Activated CD4-positive, alpha-beta memory T cell treated with anti-CD3 and anti-CD28 coated beads for 36 hours (primary cell): ENCODE results near the gene NEDD4L. TPM values are rescaled to one million over a fixed set of nuclear protein-coding genes. Genes with fewer than 3 reads are reported as not detected.

Source experiments
- CTCF ChIA-PET: fragments of 350-600 bp; sonication (Branson Sonifier 250); formaldehyde crosslinking; loops from one replicate; lab custom pipeline; 2021; ENCODE audit warnings: antibody characterized with exemption, inconsistent platforms; lab: Charles Lee
- POLR2A ChIA-PET: fragments of 350-600 bp; sonication (Branson Sonifier 250); formaldehyde crosslinking; loops from one replicate; lab custom pipeline; 2021; ENCODE audit warnings: antibody characterized with exemption; lab: Charles Lee
- DNase-seq: peaks from one replicate; pipeline ENCODE4 v3.0.0-alpha.2; 2020
- H3K27ac Mint-ChIP-seq: one replicate; pipeline ENCODE4 v1.8.0; 2021; ENCODE audit warnings: mixed read lengths
- H3K27me3 Mint-ChIP-seq: one replicate; pipeline ENCODE4 v1.8.0; 2021; ENCODE audit warnings: mixed read lengths
- H3K36me3 Mint-ChIP-seq: one replicate; pipeline ENCODE4 v1.8.0; 2021; ENCODE audit warnings: mixed read lengths
- H3K4me1 Mint-ChIP-seq: one replicate; pipeline ENCODE4 v1.8.0; 2021; ENCODE audit warnings: low read depth, mixed read lengths
- H3K4me3 Mint-ChIP-seq: one replicate; pipeline ENCODE4 v1.8.0; 2021; ENCODE audit warnings: mild to moderate bottlenecking, mixed read lengths
- H3K9me3 Mint-ChIP-seq: one replicate; pipeline ENCODE4 v1.8.0; 2021; ENCODE audit warnings: mixed read lengths
- intact Hi-C: fragments of 100-400 bp; cut with micrococcal nuclease; formaldehyde crosslinking; loops from one replicate; pipeline ENCODE4 v1.15.1; 2023
- total RNA-seq, 2 experiments: library from RNA; stranded (reverse); gene quantifications; one replicate each; pipeline ENCODE4 v1.2.3, GENCODE V29; 2021

Gene NEDD4L
- total RNA-seq, 2 experiments from 2014 or later = 3.4 to 3.8 TPM

- Mint-ChIP-seq H3K4me3 (no peak overlapping the region), H3K36me3 (no peaks in the 10 kb centered on the region), H3K9me3 (no peaks in the 10 kb centered on the region), H3K27ac (no peak overlapping the region), H3K4me1 (peaks cover 12% of the 10 kb centered on the region), H3K27me3 (peaks cover 3% of the 10 kb centered on the region)
- ChIA-PET POLR2A (no interaction called here), CTCF (no interaction called here)
- intact Hi-C loops = no loop called here
- no peak for DNase-seq
Observed at GRCh38 chr18:58213440-58213839, 169.4 kb downstream of the NEDD4L start.

DNA sequence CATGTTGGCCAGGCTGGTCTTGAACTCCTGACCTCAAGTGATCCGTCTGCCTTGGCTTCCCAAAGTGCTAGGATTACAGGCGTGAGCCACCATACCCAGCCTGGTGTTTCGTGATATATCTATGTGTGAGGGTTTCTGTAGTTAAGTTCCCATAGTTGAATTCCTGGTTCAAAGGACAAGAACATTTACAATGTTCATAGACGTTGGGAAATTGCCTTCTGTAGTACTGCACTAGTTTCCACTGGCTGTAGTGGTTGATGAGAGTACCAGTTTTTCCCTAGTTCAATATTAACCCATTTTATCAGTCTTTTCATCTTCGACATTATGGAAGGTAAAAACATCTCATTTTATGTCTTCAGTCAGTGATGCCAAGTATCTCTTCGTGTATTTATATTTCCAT lies 171.0 kb downstream of the NEDD4L start:
- Mint-ChIP-seq H3K27ac (no peak overlapping the region), H3K36me3 (no peaks in the 10 kb centered on the region), H3K4me3 (no peak overlapping the region), H3K4me1 (peaks cover 12% of the 10 kb centered on the region), H3K9me3 (no peaks in the 10 kb centered on the region), H3K27me3 (peaks cover 8% of the 10 kb centered on the region)
- ChIA-PET POLR2A (no interaction called here), CTCF (no interaction called here)
- no peak for DNase-seq
- intact Hi-C loops = no loop called here

GRCh38 chr18:58216071-58216481 lies 172.1 kb downstream of the NEDD4L start:
- Mint-ChIP-seq H3K27ac (no peak overlapping the region), H3K27me3 (peaks cover 11% of the 10 kb centered on the region), H3K36me3 (no peaks in the 10 kb centered on the region), H3K4me3 (no peak overlapping the region), H3K9me3 (no peaks in the 10 kb centered on the region), H3K4me1 (peaks cover 12% of the 10 kb centered on the region)
- POLR2A ChIA-PET = no interaction called here
- intact Hi-C loops = no loop called here
- DNase-seq = no peak
- CTCF ChIA-PET = interaction anchor here (1.8 kb wide), 1 partner anchor 35 kb away, joined by 5 read pairs; no protein-coding TSS in a partner anchor

- ChIA-PET POLR2A (no interaction called here), CTCF (interaction anchor here (1.8 kb wide), 1 partner anchor 36 kb away, joined by 5 read pairs; no protein-coding TSS in a partner anchor)
- Mint-ChIP-seq H3K36me3 (no peaks in the 10 kb centered on the region), H3K9me3 (no peaks in the 10 kb centered on the region), H3K27me3 (peaks cover 10% of the 10 kb centered on the region), H3K27ac (no peak overlapping the region), H3K4me1 (peaks cover 12% of the 10 kb centered on the region), H3K4me3 (no peak overlapping the region)
- intact Hi-C loops = no loop called here
- DNase-seq = no peak
Observed at GRCh38 chr18:58217052-58217451, 173.0 kb downstream of the NEDD4L start.

GRCh38 chr18:58218117-58218516 lies 174.1 kb downstream of the NEDD4L start:
- CTCF ChIA-PET = no interaction called here
- Mint-ChIP-seq H3K27ac (no peak overlapping the region), H3K9me3 (no peaks in the 10 kb centered on the region), H3K4me1 (peaks cover 12% of the 10 kb centered on the region), H3K36me3 (no peaks in the 10 kb centered on the region), H3K4me3 (no peak overlapping the region), H3K27me3 (peaks cover 8% of the 10 kb centered on the region)
- DNase-seq = no peak
- POLR2A ChIA-PET = no interaction called here
- intact Hi-C loops = no loop called here

- ChIA-PET POLR2A (no interaction called here), CTCF (no interaction called here)
Observed at GRCh38 chr18:58221060-58221725, 177.2 kb downstream of the NEDD4L start.

DNA sequence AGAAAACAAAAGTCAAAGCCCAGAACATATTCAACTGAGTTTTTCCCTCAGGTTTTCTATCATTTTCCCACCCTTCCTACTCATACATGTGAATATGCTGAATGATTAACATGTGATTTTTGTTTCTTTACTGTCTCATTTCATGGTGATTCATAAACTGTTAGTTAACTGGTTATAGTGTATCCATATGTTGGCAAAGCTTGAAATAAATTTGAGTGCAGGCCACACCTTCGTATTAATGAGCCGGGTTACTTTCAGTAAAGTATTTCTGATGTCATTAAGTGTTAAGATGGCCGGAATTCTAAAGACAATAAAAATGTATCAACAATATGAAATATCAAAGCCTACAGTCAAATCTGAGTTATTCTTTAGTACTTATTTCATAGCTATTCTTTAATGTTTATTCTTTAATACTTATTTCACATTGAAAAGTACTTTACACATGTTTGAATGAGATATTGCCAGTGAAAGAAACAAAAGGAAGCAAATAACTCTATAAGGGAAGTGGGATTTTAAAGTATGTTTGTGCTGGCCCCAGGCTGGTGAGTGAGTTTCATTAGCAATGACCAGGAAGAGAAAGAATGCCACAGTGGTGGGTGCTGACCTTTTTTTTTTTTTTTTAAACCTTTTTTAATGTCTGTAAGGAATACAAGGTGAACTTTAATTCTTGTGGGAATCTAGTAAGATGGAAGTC lies 178.6 kb downstream of the NEDD4L start:
- Mint-ChIP-seq H3K9me3 (no peaks in the 10 kb centered on the region), H3K36me3 (no peaks in the 10 kb centered on the region), H3K4me3 (no peak overlapping the region), H3K27ac (no peak overlapping the region), H3K27me3 (peaks cover 8% of the 10 kb centered on the region), H3K4me1 (peaks cover 9% of the 10 kb centered on the region)
- ChIA-PET CTCF (no interaction called here), POLR2A (no interaction called here)
- DNase-seq = no peak
- intact Hi-C loops = no loop called here

More at GRCh38 chr18:58221060-58221725, 177.2 kb downstream of the NEDD4L start:
- H3K27ac Mint-ChIP-seq = no peak overlapping the region
- no peaks in the 10 kb centered on the region for H3K9me3 Mint-ChIP-seq
- peaks cover 8% of the 10 kb centered on the region for H3K27me3 Mint-ChIP-seq
- H3K36me3 Mint-ChIP-seq = no peaks in the 10 kb centered on the region
- intact Hi-C loops = no loop called here
- H3K4me1 Mint-ChIP-seq = peaks cover 9% of the 10 kb centered on the region
- no peak for DNase-seq
- H3K4me3 Mint-ChIP-seq = no peak overlapping the region

GRCh38 chr18:58223717-58224424 lies 179.8 kb downstream of the NEDD4L start:
- ChIA-PET POLR2A (no interaction called here), CTCF (interaction anchor here (0.8 kb wide), 1 partner anchor 43 kb away, joined by 3 read pairs; no protein-coding TSS in a partner anchor)
- no peak for DNase-seq
- Mint-ChIP-seq H3K9me3 (no peaks in the 10 kb centered on the region), H3K4me3 (no peak overlapping the region), H3K4me1 (peaks cover 9% of the 10 kb centered on the region), H3K36me3 (no peaks in the 10 kb centered on the region), H3K27me3 (peaks cover 5% of the 10 kb centered on the region), H3K27ac (no peak overlapping the region)
- intact Hi-C loops = no loop called here

- Mint-ChIP-seq H3K9me3 (no peaks in the 10 kb centered on the region), H3K4me1 (peaks cover 9% of the 10 kb centered on the region), H3K36me3 (no peaks in the 10 kb centered on the region), H3K4me3 (no peak overlapping the region), H3K27me3 (peaks cover 3% of the 10 kb centered on the region), H3K27ac (no peak overlapping the region)
- intact Hi-C loops = no loop called here
- POLR2A ChIA-PET = no interaction called here
- no peak for DNase-seq
- CTCF ChIA-PET = interaction anchor here (0.8 to 1.8 kb wide), 3 partner anchors 43 to 181 kb away, joined by 3 to 5 read pairs (median 3); no protein-coding TSS in a partner anchor
Observed at GRCh38 chr18:58224425-58224750, 180.4 kb downstream of the NEDD4L start.

DNA sequence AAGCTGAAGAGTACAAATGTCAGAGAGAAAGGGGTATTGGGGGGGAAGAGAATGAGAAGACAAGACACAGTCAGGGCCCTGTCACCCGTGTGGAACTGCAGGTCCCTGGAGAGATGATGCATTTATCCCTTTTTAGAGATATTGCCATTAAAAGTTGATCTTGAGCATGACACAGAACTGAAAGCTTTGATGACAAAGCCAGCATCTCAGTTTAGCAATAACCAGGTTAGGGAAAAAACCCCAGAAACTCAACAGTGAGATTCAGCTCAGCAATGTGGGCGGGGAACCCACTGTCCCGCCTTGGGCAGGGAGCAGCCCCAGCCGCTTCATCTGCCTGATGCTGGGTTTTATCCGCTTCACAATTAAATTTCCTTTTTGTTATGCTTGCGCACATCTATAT lies 181.1 kb downstream of the NEDD4L start:
- H3K27me3 Mint-ChIP-seq = peaks cover 3% of the 10 kb centered on the region
- ChIA-PET CTCF (interaction anchor here (0.8 to 1.8 kb wide), 2 partner anchors 44 to 182 kb away, joined by 3 to 5 read pairs; no protein-coding TSS in a partner anchor), POLR2A (no interaction called here)
- H3K4me3 Mint-ChIP-seq = no peak overlapping the region
- H3K27ac Mint-ChIP-seq = no peak overlapping the region
- H3K4me1 Mint-ChIP-seq = peaks cover 9% of the 10 kb centered on the region
- no peaks in the 10 kb centered on the region for H3K9me3 Mint-ChIP-seq
- DNase-seq = peak; percentile 47
- intact Hi-C loops = no loop called here
- H3K36me3 Mint-ChIP-seq = no peaks in the 10 kb centered on the region

- no peak for DNase-seq
- intact Hi-C loops = no loop called here
- no peaks in the 10 kb centered on the region for H3K27me3 Mint-ChIP-seq
- CTCF ChIA-PET = interaction anchor here (1.8 kb wide), 1 partner anchor 46 kb away, joined by 5 read pairs; no protein-coding TSS in a partner anchor
- POLR2A ChIA-PET = no interaction called here
- peaks cover 9% of the 10 kb centered on the region for H3K4me1 Mint-ChIP-seq
- H3K4me3 Mint-ChIP-seq = no peak overlapping the region
- H3K9me3 Mint-ChIP-seq = no peaks in the 10 kb centered on the region
- H3K27ac Mint-ChIP-seq = no peak overlapping the region
- H3K36me3 Mint-ChIP-seq = no peaks in the 10 kb centered on the region
Observed at GRCh38 chr18:58226429-58226828, 182.4 kb downstream of the NEDD4L start.

- intact Hi-C loops = no loop called here
- Mint-ChIP-seq H3K4me3 (no peak overlapping the region), H3K27ac (no peak overlapping the region), H3K27me3 (no peaks in the 10 kb centered on the region), H3K4me1 (peaks cover 9% of the 10 kb centered on the region), H3K36me3 (no peaks in the 10 kb centered on the region), H3K9me3 (no peaks in the 10 kb centered on the region)
- ChIA-PET POLR2A (no interaction called here), CTCF (no interaction called here)
- DNase-seq = no peak
Observed at GRCh38 chr18:58227361-58227930, 183.4 kb downstream of the NEDD4L start.
